Activated CD4-positive, alpha-beta T cell treated with anti-CD3 and anti-CD28 coated beads, Interleukin-2, amount 10 ng/mL, durations not matched to agents 24 days and 14 days (primary cell): ENCODE data around the gene DGKG. TPM values are rescaled to one million over a fixed set of nuclear protein-coding genes. Genes with fewer than 3 reads are reported as not detected.

Experiments used
- DNase-seq: peaks from one replicate; pipeline ENCODE4 v3.0.0; 2022
- H3K27ac Mint-ChIP-seq: one replicate; pipeline ENCODE4 v1.8.0; 2022; ENCODE audit warnings: mild to moderate bottlenecking, mixed read lengths
- H3K27me3 Mint-ChIP-seq: one replicate; pipeline ENCODE4 v1.8.0; 2022; ENCODE audit warnings: mixed read lengths
- H3K36me3 Mint-ChIP-seq: one replicate; pipeline ENCODE4 v1.8.0; 2022; ENCODE audit warnings: low read depth, mild to moderate bottlenecking, mixed read lengths
- H3K4me1 Mint-ChIP-seq: one replicate; pipeline ENCODE4 v1.8.0; 2021; ENCODE audit warnings: mixed read lengths
- H3K4me3 Mint-ChIP-seq: one replicate; pipeline ENCODE4 v1.8.0; 2022; ENCODE audit warnings: mild to moderate bottlenecking, moderate library complexity, mixed read lengths
- H3K9me3 Mint-ChIP-seq: one replicate; pipeline ENCODE4 v1.8.0; 2021; ENCODE audit warnings: mixed read lengths
- intact Hi-C: fragments of 100-400 bp; cut with micrococcal nuclease; formaldehyde crosslinking; loops from one replicate; pipeline ENCODE4 v1.15.1; 2023
- total RNA-seq: library from RNA; stranded (reverse); gene quantifications from 2 replicates; pipeline ENCODE4 v1.2.3, GENCODE V29; 2022

Gene DGKG
- total RNA-seq, 1 donor from 2014 or later = 0.28 TPM

DNA sequence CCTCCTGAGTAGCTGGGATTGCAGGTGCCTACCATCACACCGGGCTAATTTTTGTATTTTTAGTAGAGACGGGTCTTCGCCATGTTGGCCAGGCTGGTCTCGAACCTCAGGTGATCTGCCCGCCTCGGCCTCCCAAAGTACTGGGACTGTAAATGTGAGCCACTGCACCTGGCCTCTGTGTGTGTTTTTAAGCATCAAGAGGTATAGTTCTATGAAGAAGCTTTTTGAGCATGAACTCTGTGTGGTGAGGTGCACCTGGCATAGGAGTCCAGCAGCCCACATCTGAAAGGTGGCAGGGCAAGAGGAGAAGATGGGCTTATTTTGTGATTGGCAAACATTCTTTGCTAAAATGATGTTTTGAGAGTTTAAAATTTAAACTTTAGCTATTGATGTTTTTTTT lies 118.0 kb downstream of the DGKG start:
- Mint-ChIP-seq H3K4me1 (peaks cover 15% of the 10 kb centered on the region), H3K9me3 (no peaks in the 10 kb centered on the region), H3K27ac (no peak overlapping the region), H3K27me3 (peaks cover 18% of the 10 kb centered on the region), H3K4me3 (no peak overlapping the region), H3K36me3 (no peaks in the 10 kb centered on the region)
- intact Hi-C loops = loop anchor here (5.0 to 10.0 kb wide), 2 partner anchors 92 to 179 kb away; no protein-coding TSS in a partner anchor
- DNase-seq = no peak

DNA sequence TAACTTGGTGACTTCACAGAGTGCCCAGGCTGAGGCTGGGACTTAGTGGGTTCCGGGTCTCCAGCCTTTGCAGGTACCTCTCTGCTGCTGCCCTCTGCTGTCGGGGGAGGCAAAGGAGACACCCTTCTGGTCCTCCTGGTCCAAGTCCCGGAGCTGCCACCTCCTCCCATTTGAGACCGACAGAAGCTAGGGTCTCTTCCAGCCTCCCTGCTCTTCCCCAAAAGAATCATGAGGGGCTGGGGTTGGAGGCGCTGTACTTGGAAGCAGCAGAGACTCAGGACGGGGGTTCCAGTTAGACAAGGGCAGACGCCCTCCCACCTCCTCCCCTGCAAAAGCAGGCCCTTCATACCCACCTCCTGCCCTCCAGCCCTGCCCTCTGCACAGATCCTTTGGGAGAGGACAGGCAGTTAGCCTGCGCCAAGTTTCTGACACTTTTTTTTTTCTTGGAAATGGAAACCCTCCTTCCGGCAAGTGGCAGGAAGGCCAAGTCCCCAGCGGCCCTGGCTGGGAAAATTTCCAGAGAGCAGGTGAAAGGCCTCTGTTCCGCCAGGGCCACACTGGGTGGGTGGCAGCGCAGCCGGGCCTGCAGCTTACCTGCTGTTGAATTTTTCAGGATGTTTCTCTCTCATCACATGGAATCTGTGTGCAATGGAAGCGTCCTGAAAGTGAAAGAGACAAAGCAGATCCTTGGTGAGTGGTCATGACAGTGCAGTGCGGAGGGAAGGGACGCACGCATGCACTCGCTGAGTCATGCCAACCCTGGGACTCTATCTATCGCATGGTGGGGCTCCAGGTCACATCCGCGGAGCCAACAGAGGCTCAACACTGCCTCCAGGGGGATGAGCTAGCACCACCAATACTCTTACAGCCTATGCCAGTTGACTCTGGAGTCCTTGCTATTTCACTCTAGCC lies 119.9 kb downstream of the DGKG start:
- Mint-ChIP-seq H3K27ac (no peak overlapping the region), H3K9me3 (no peaks in the 10 kb centered on the region), H3K4me1 (peaks cover 12% of the 10 kb centered on the region), H3K27me3 (peaks cover 16% of the 10 kb centered on the region), H3K36me3 (no peaks in the 10 kb centered on the region), H3K4me3 (peak overlapping the region; percentile 47)
- DNase-seq = peak; percentile 81
- intact Hi-C loops = loop anchor here (1.0 to 10.0 kb wide), 4 partner anchors 90 to 259 kb away; no protein-coding TSS in a partner anchor

DNA sequence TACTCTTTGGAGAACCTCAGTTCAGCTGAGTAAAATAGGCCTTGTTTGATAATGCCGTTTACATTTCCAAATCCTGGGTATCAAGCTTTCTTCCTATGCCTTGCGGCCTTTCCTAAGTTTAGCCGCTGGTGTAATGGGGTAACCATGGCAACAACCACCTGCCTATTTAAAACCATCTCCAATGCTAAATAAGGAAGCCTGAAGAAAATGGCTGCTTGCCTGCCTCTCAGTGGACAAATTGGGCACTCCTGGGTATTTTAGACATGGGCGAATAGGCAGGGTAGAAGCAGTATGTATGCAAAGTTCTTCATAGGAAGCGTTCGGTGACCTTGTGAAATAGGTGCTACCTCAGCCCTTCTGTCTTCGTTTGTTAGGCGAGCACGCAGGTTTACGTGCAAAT lies 122.7 kb downstream of the DGKG start:
- intact Hi-C loops = no loop called here

DNA sequence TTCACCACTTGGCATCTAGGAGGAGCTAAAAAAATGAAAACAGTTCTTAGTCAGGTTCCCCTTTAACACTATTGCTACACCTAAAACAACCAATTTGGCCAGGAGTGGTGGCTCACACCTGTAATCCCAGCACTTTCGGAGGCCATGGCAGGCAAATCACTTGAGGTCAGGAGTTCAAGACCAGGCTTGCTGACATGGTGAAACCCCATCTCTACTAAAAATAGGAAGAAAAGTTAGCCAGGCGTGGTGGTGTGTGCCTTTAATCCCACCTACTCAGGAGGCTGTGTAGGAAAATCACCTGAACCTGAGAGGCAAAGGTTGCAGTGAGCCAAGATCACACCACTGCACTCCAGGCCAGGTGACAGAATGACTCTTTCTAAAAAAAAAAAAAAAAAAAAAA lies 124.1 kb downstream of the DGKG start:
- DNase-seq = no peak
- H3K27me3 Mint-ChIP-seq = peaks cover 5% of the 10 kb centered on the region
- intact Hi-C loops = no loop called here
- no peak overlapping the region for H3K4me3 Mint-ChIP-seq
- H3K9me3 Mint-ChIP-seq = no peaks in the 10 kb centered on the region
- peaks cover 24% of the 10 kb centered on the region for H3K4me1 Mint-ChIP-seq
- no peaks in the 10 kb centered on the region for H3K36me3 Mint-ChIP-seq
- H3K27ac Mint-ChIP-seq = no peak overlapping the region

More for the DNA sequence above, 122.7 kb downstream of the DGKG start:
- peaks cover 24% of the 10 kb centered on the region for H3K4me1 Mint-ChIP-seq
- no peak overlapping the region for H3K27ac Mint-ChIP-seq
- no peak for DNase-seq
- no peaks in the 10 kb centered on the region for H3K9me3 Mint-ChIP-seq
- peaks cover 7% of the 10 kb centered on the region for H3K27me3 Mint-ChIP-seq
- no peaks in the 10 kb centered on the region for H3K36me3 Mint-ChIP-seq
- H3K4me3 Mint-ChIP-seq = no peak overlapping the region

DNA sequence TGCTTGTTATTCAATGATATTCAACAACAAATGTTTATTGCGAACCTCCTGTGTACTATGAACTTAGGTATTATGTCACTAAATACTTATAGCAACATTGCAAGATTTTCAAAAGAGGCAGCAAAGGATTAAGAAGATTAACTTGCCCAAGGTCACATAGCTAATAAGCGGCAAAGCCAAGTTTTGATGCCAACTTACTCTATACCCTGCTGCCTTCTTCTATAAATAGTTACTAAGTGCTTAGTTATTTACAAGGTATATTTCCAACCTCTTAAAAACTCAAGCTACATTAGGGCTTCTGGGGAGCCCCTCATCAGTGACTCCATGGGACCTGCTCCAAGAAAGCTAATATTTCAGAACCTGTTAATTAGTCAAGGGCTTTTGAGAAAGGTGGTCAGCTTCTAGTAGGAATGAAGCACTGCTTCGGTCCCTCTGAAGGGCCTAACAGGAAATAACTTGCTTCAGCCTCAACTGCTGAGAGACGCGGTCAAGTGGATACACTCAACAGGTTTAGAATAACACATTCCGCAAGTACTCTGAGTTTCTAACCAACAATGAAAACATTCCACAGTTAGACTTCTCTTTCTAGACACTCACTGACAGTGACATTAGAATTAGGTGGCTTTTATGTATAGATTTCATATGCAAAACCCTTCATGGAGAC lies 125.5 kb downstream of the DGKG start:
- intact Hi-C loops = no loop called here
- Mint-ChIP-seq H3K36me3 (no peaks in the 10 kb centered on the region), H3K27me3 (peaks cover 8% of the 10 kb centered on the region), H3K4me3 (no peak overlapping the region), H3K27ac (no peak overlapping the region), H3K4me1 (peaks cover 15% of the 10 kb centered on the region), H3K9me3 (no peaks in the 10 kb centered on the region)
- DNase-seq = no peak

DNA sequence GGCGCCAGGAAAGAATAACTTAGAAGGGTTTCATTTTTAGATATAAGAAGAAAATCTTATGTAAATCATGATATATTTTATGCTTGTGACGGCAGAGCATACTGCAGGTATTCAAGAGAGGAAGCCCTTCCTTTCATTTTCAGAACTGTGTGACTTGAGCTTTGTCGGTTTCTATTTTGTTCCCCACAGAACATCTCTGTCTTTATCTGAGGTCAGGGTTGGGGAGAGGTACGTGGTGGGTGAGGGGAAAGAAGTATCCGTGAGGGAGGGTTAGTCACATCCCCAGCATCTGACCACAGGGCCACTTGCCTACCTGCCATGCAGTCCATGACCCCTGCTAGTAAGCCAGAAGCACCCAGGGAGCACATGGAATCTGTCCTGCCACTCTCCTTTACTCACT lies 126.5 kb downstream of the DGKG start:
- Mint-ChIP-seq H3K4me3 (peak overlapping the region; percentile 54), H3K4me1 (peaks cover 14% of the 10 kb centered on the region), H3K36me3 (no peaks in the 10 kb centered on the region), H3K9me3 (no peaks in the 10 kb centered on the region), H3K27me3 (peaks cover 5% of the 10 kb centered on the region), H3K27ac (peak overlapping the region; percentile 75)
- intact Hi-C loops = no loop called here
- peak; percentile 75 for DNase-seq

DNA sequence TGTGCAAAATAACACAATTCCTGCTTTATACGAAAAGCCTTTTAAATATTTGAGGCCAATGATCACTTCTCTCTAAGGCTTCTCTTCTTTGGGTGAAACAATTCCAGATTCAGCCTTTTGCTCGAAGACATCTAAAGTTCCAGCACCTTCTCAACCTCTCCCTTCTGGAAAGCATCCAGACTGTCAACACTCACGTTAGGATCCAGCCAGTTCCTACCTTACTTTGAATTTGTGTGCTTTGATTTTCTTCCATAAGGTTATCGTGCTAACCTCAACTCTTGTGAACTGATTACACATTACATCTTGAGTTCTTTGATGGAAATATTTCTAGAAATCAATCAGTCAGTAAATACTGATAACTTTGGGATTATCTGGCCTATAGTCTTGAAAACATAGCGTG lies 127.9 kb downstream of the DGKG start:
- Mint-ChIP-seq H3K4me3 (no peak overlapping the region), H3K27me3 (peaks cover 12% of the 10 kb centered on the region), H3K4me1 (peaks cover 14% of the 10 kb centered on the region), H3K27ac (no peak overlapping the region), H3K9me3 (no peaks in the 10 kb centered on the region), H3K36me3 (no peaks in the 10 kb centered on the region)
- DNase-seq = no peak
- intact Hi-C loops = no loop called here

DNA sequence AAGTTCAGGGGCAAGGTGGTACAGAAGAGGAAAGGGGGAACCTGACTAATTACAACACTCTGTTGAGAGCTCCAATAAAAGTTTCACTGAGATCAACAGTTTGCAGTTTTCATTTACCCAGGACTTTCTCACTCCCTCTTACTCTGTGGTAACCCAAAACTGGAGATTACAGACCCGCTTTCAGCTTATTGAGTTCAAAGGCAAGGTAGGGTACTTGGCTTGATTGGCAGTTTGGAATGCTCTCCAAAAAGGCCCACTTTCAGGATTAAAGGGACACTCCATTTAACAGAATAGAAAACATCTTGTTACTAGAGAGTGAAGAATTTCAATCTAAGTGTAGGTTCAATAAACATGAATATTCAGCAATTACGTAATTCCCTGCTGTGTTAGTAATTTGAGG lies 135.6 kb downstream of the DGKG start:
- DNase-seq = no peak
- intact Hi-C loops = no loop called here
- H3K4me1 Mint-ChIP-seq = no peaks in the 10 kb centered on the region
- H3K27ac Mint-ChIP-seq = no peak overlapping the region
- peaks cover 55% of the 10 kb centered on the region for H3K27me3 Mint-ChIP-seq
- no peaks in the 10 kb centered on the region for H3K36me3 Mint-ChIP-seq
- no peak overlapping the region for H3K4me3 Mint-ChIP-seq
- H3K9me3 Mint-ChIP-seq = no peaks in the 10 kb centered on the region

DNA sequence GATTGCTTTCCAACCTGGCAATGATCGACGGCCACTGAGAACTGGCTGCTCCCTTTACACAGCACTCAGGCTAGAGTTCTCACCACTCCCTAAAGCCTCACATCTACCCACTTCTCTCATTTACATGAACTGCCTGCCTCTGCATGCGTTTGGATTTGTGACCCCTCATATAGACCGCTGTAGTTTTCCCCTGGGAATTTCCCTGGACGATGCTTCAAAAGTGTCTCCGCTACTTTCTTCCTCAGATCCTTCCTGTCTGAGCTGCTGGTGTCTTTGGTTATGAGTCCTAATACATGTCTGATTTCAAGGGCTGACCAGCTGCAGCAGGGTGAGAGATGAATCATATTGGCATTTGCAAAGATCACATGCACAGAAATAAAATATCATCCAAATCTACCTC lies 136.4 kb downstream of the DGKG start:
- H3K9me3 Mint-ChIP-seq = no peaks in the 10 kb centered on the region

DNA sequence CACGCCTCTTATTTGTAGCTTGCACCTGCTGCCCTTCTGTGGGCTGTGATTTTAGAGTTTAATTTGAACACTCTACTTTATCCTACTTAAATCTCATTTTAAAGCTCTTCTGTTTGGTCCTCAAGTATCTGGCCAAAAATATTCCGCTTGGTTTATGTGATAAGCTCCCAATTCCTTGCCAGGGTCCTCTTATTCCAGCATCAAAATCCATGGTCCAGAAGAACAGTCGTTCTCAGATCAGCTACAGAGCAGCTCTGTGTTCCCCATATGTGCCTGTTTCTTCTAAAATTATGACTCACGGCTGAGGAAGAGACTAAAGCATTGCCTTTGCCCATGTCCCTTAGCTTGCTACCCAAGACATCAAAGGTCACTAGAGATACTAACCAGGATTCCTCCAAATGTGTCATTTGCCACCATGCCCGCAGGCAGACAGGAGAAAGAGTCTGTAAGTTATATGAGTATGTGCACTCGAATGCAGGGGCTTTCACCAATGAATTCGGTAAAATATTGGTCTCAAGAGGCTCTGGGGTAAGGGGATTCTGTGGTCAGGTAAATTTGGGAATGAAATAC lies 137.9 kb downstream of the DGKG start:
- intact Hi-C loops = no loop called here
- Mint-ChIP-seq H3K4me1 (no peaks in the 10 kb centered on the region), H3K4me3 (no peak overlapping the region), H3K9me3 (no peaks in the 10 kb centered on the region), H3K27me3 (peaks cover 60% of the 10 kb centered on the region), H3K27ac (no peak overlapping the region), H3K36me3 (no peaks in the 10 kb centered on the region)
- DNase-seq = no peak

More for the DNA sequence above, 136.4 kb downstream of the DGKG start:
- no peaks in the 10 kb centered on the region for H3K4me1 Mint-ChIP-seq
- intact Hi-C loops = no loop called here
- no peak for DNase-seq
- peaks cover 60% of the 10 kb centered on the region for H3K27me3 Mint-ChIP-seq
- no peak overlapping the region for H3K4me3 Mint-ChIP-seq
- H3K36me3 Mint-ChIP-seq = no peaks in the 10 kb centered on the region
- no peak overlapping the region for H3K27ac Mint-ChIP-seq

DNA sequence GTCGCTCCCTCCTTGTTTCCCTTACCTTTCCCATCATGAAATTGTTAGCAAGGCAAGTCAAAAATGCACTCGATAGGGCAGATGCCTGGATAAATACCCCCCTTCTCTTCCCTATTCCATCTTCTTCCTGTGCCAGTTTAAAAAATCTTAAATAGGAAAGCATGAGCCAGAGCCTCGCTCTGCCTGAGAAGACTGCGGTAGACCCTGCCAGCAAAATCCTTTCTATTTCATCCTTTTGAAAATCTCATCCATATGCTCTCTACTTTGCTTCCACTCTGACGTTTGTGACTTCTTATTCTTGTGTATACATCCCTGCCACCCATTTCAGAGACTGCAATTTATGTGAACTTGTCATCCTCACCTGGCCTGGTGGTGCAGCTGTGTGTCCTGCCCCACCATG lies 138.6 kb downstream of the DGKG start:
- intact Hi-C loops = no loop called here
- Mint-ChIP-seq H3K9me3 (no peaks in the 10 kb centered on the region), H3K27me3 (peaks cover 56% of the 10 kb centered on the region), H3K4me3 (no peak overlapping the region), H3K4me1 (no peaks in the 10 kb centered on the region), H3K36me3 (no peaks in the 10 kb centered on the region), H3K27ac (no peak overlapping the region)
- no peak for DNase-seq

DNA sequence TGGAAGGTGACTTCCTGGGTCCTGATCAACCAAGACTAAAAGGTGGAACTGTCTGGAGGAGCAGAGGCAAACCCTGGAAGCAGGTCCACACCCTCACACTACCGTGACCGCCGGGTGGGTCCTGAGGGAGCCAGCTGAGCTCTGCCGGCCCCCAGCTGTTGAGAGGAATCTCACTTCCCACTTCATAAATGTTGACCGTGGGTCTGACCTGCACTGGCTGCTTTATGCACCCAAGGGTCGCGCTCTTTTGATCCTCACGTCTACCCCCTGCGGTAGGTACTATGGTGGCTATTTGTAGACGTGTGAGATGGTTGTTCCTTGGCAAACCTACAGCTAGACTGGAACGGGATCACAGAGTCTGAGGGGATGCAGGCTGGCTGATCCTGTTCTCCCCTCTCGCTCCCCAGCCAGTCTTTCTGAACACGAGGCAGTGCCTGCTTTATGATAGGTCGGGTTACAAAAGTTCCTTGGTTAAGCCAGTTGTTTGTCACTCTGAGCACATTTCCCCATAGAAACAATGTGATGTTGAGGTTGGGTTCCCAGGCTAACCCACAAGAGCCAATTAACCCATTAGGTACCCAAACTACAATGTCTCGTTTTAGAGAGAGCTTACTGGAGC lies 140.2 kb downstream of the DGKG start:
- Mint-ChIP-seq H3K4me3 (no peak overlapping the region), H3K27me3 (peaks cover 47% of the 10 kb centered on the region), H3K36me3 (no peaks in the 10 kb centered on the region), H3K27ac (no peak overlapping the region), H3K4me1 (peaks cover 10% of the 10 kb centered on the region), H3K9me3 (no peaks in the 10 kb centered on the region)
- no peak for DNase-seq
- intact Hi-C loops = no loop called here

DNA sequence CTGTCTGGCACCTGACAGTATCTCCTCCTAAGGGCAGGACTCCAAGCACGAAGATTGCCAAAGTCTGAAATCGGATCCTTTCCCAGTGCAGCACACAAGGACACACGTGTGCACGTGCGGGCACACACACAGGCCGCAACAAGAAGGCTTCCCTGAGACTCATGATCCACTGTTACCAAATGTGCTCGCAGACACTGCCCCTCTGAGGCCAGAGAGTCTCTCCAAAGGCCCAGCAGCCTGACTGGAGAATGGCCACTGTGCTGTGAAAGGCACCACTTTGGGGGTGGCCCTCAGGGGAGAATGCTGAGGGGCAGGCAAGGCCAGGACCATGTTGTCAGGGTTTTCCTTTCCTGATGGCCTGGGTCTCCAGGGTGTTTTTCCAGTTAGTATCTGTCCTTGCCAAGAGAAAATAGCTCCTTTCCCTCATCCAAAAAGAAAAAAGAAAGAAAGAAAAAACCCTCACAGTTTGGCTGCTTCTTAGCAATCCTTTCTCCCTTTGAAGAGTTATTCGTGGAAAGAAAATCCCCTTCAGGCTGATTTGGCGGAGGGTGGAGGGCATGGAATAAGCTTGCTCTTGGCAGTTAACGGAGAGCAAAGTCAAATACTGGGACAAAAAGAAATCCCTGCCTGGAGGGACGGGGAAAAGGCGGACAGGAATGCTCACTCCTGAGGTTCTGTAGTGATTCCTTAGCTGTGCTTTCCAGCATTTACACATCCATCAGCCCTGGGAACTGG lies 141.0 kb downstream of the DGKG start:
- H3K27me3 Mint-ChIP-seq = peaks cover 43% of the 10 kb centered on the region
- H3K4me3 Mint-ChIP-seq = no peak overlapping the region
- intact Hi-C loops = no loop called here
- H3K27ac Mint-ChIP-seq = no peak overlapping the region
- peaks cover 13% of the 10 kb centered on the region for H3K4me1 Mint-ChIP-seq
- H3K9me3 Mint-ChIP-seq = no peaks in the 10 kb centered on the region
- no peaks in the 10 kb centered on the region for H3K36me3 Mint-ChIP-seq
- DNase-seq = no peak
